GM12878 (cell line): ENCODE measurements around the gene ERP27. TPM values are rescaled to one million over a fixed set of nuclear protein-coding genes. Genes with fewer than 3 reads are reported as not detected.

Experiments
- ATAC-seq: fragments of 200-7000 bp; cut with Tn5 transposase; 3 replicates; pipeline ENCODE4 v1.9.1; 2020; ENCODE audit warnings: mild to moderate bottlenecking, moderate library complexity
- BruUV-seq: library from RNA; stranded (reverse); fragments of 400-500 nt; replicated peaks from 2 replicates; lab custom pipeline; 2021; lab: Mats Ljungman, UMichigan
- CTCF ChIA-PET: fragments of 300-600 bp; sonication (Branson Sonifier 250); formaldehyde crosslinking; extraction: SDS; loops from one replicate; lab custom pipeline; 2021; ENCODE audit warnings: inconsistent platforms; lab: Yijun Ruan, JAX
- POLR2A ChIA-PET: fragments of 350-600 bp; formaldehyde crosslinking; extraction: SDS; loops from one replicate; lab custom pipeline; 2021; ENCODE audit warnings: inconsistent platforms; lab: Charles Lee
- RAD21 ChIA-PET: fragments of 300-600 bp; sonication (Branson Sonifier 250); formaldehyde crosslinking; loops from one replicate; lab custom pipeline; 2023; ENCODE audit warnings: antibody characterized with exemption; ENCODE audit not compliant: unreplicated experiment; lab: Charles Lee
- SMC1A ChIA-PET: fragments of 300-600 bp; sonication (Branson Sonifier 250); formaldehyde crosslinking; loops from one replicate; lab custom pipeline; 2023; ENCODE audit not compliant: unreplicated experiment, uncharacterized antibody; lab: Charles Lee
- DNase-seq: peaks from one replicate; pipeline ENCODE4 v3.0.0-alpha.2; 2011; ENCODE audit warnings: low read depth, low spot score
- FAIRE-seq: peaks from 3 replicates; lab custom pipeline; 2011; peaks lifted over from hg19 to GRCh38; lab: Jason Lieb, UNC
- H2AFZ ChIP-seq: 2 replicates; pipeline ENCODE4 v1.6.0; 2011; ENCODE audit warnings: low read depth, low read length, control low read depth; ENCODE audit not compliant: control insufficient read depth
- H3K27ac ChIP-seq: 2 replicates; pipeline ENCODE4 v1.5.1; 2011; ENCODE audit warnings: control low read depth; ENCODE audit not compliant: control insufficient read depth, insufficient read depth
- H3K27me3 ChIP-seq, 2 experiments: replicated peaks in 1 of 2; 2 replicates each; pipeline versions ENCODE4 v1.6.0 to v1.6.1; 2011; ENCODE audit warnings: low read length in 1 of 2; ENCODE audit not compliant: control insufficient read depth in 2 of 2, insufficient read depth in 2 of 2
- H3K36me3 ChIP-seq, 2 experiments: 2 replicates each; pipeline ENCODE4 v1.5.1; 2011; ENCODE audit warnings: low read length in 1 of 2; ENCODE audit not compliant: control insufficient read depth in 2 of 2, insufficient read depth in 2 of 2
- H3K4me1 ChIP-seq: 2 replicates; pipeline ENCODE4 v1.6.1; 2011; ENCODE audit warnings: mild to moderate bottlenecking, low read length, moderate library complexity, mixed read lengths; ENCODE audit not compliant: control insufficient read depth, insufficient read depth
- H3K4me2 ChIP-seq: 2 replicates; pipeline ENCODE4 v1.6.0; 2011; ENCODE audit warnings: control low read depth; ENCODE audit not compliant: control insufficient read depth, insufficient read depth
- H3K4me3 ChIP-seq: fragments of 200-600 bp; sonication (generic); 2 replicates; pipeline ENCODE4 v1.5.1; 2016
- H3K79me2 ChIP-seq: 2 replicates; pipeline ENCODE4 v1.6.0; 2011; ENCODE audit warnings: low read length; ENCODE audit not compliant: control insufficient read depth, insufficient read depth
- H3K9ac ChIP-seq: 2 replicates; pipeline ENCODE4 v1.8.0; 2011; ENCODE audit warnings: low read length, control low read depth, mixed read lengths; ENCODE audit not compliant: control insufficient read depth, insufficient read depth
- H3K9me3 ChIP-seq: replicated peaks from 3 replicates; pipeline ENCODE4 v1.5.1; 2011; ENCODE audit warnings: mild to moderate bottlenecking, low read length; ENCODE audit not compliant: control insufficient read depth, insufficient read depth
- H4K20me1 ChIP-seq: 2 replicates; pipeline ENCODE4 v1.6.0; 2011; ENCODE audit not compliant: control insufficient read depth, insufficient read depth
- ATF2 ChIP-seq: IDR thresholded peaks from 2 replicates; pipeline ENCODE4 v1.6.1; 2012; ENCODE audit warnings: low read length, inconsistent platforms
- BCL11A ChIP-seq: IDR thresholded peaks from 2 replicates; pipeline ENCODE4 v1.6.1; 2011; ENCODE audit warnings: low read depth, low read length
- EED ChIP-seq: sonication (generic); IDR thresholded peaks from 2 replicates; pipeline ENCODE4 v1.6.1; 2016; ENCODE audit warnings: antibody characterized with exemption, low read depth
- ELK1 ChIP-seq: IDR thresholded peaks from 2 replicates; pipeline ENCODE4 v1.6.1; 2012; ENCODE audit warnings: low read depth, low read length, improper control_type of control experiment
- IKZF1 ChIP-seq: fragments of 450-650 bp; conservative IDR thresholded peaks from 2 replicates; pipeline ENCODE4 v1.6.1; 2017; ENCODE audit warnings: antibody characterized with exemption, mild to moderate bottlenecking
- IKZF2 ChIP-seq, 2 experiments: fragments of 450-650 bp; IDR thresholded peaks; 2 replicates each; pipeline ENCODE4 v1.6.1; 2017; ENCODE audit warnings: mild to moderate bottlenecking in 2 of 2, moderate library complexity in 2 of 2
- JUNB ChIP-seq: IDR thresholded peaks from 2 replicates; pipeline ENCODE4 v1.6.1; 2016; ENCODE audit warnings: antibody characterized with exemption, mild to moderate bottlenecking
- MEF2A ChIP-seq: IDR thresholded peaks from 2 replicates; pipeline ENCODE4 v1.6.1; 2011; ENCODE audit warnings: low read depth, mild to moderate bottlenecking, low read length, moderate library complexity; ENCODE audit not compliant: insufficient read depth
- MLLT1 ChIP-seq: fragments of 450-650 bp; IDR thresholded peaks from 2 replicates; pipeline ENCODE4 v1.6.1; 2016; ENCODE audit warnings: mild to moderate bottlenecking
- MTA2 ChIP-seq: fragments of 450-650 bp; IDR thresholded peaks from 2 replicates; pipeline ENCODE4 v1.6.1; 2016; ENCODE audit warnings: low read depth, mild to moderate bottlenecking, moderate library complexity
- NFYB ChIP-seq: IDR thresholded peaks from 2 replicates; pipeline ENCODE4 v1.6.1; 2011; ENCODE audit warnings: low read depth, mild to moderate bottlenecking, low read length, improper control_type of control experiment, moderate library complexity; ENCODE audit not compliant: insufficient read depth
- PAX5 ChIP-seq: IDR thresholded peaks from 2 replicates; pipeline ENCODE4 v1.6.1; 2011; ENCODE audit warnings: low read depth, low read length, borderline replicate concordance
- POLR2AphosphoS2 ChIP-seq: IDR thresholded peaks from 2 replicates; pipeline ENCODE4 v1.6.1; 2011; ENCODE audit warnings: low read depth, mild to moderate bottlenecking, low read length, improper control_type of control experiment, moderate library complexity
- REST ChIP-seq: IDR thresholded peaks from 2 replicates; pipeline ENCODE4 v1.6.1; 2012; ENCODE audit warnings: mild to moderate bottlenecking, low read depth, low read length
- RFX5 ChIP-seq: IDR thresholded peaks from 2 replicates; pipeline ENCODE4 v1.6.1; 2011; ENCODE audit warnings: low read depth, low read length, improper control_type of control experiment
- TCF7 ChIP-seq: IDR thresholded peaks from 2 replicates; pipeline ENCODE4 v1.6.1; 2014; ENCODE audit warnings: antibody characterized with exemption, borderline replicate concordance
- WGBS: methylation state at CpG from one replicate; pipeline ENCODE4 v1.1.6; 2016; ENCODE audit warnings: low lambda C conversion rate; ENCODE audit not compliant: insufficient replicate concordance, insufficient coverage; ENCODE audit errors: missing lambda C conversion rate; 5-methylcytosine and 5-hydroxymethylcytosine counted together
- in situ Hi-C: fragments of 300-500 bp; cut with MboI; formaldehyde crosslinking; loops from 9 replicates; pipeline ENCODE4 v1.14.3; 2018; ENCODE audit warnings: mixed read lengths
- intact Hi-C: fragments of 100-400 bp; cut with micrococcal nuclease; formaldehyde crosslinking; loops from one replicate; pipeline ENCODE4 v1.14.2; 2022; ENCODE audit not compliant: unreplicated experiment
- polyA plus RNA-seq, 11 experiments: library from polyadenylated mRNA; depleted of rRNA in 4 of 11; unstranded in 6 of 11; stranded (reverse) in 5 of 11; fragments of >200 nt; fragmentation: Nextera tagmentation in 4 of 11; fragmentation: Illumina TruSeq in 1 of 11; extraction: Ambion mirVana in 4 of 11; extraction: Trizol in 1 of 11; gene quantifications; 1 replicate in 1 of 11; 2 replicates in 10 of 11; pipeline versions ENCODE4 v1.2.1 to v1.2.3, GENCODE V29; 2011 to 2016; ENCODE audit warnings: inconsistent platforms in 2 of 11, missing spikeins in 2 of 11, low read depth in 1 of 11
- total RNA-seq, 4 experiments: library from RNA; depleted of rRNA in 3 of 4; stranded (reverse); fragments of >200 nt in 3 of 4; fragmentation: Illumina TruSeq in 1 of 4; extraction: Trizol in 1 of 4; gene quantifications; 2 replicates each; pipeline versions ENCODE4 v1.2.1 to v1.2.3, GENCODE V29; 2013 to 2021

Gene ERP27
- total and polyA plus RNA-seq, 10 of the 15 experiments (the other 5 are each of a cell fraction or from before 2014, with no cell fraction given): 0.91 to 2.4 (median 1.4) TPM

- SMC1A ChIA-PET: interaction anchor here (0.9 to 1.1 kb wide), 7 partner anchors 9 to 610 kb away, joined by 3 to 8 read pairs (median 3); no protein-coding TSS in a partner anchor
- peaks cover 90% of the 10 kb centered on the region for H3K79me2 ChIP-seq
- CTCF ChIA-PET: interaction anchor here (1.8 kb wide), 1 partner anchor 9 kb away, joined by 8 read pairs; no protein-coding TSS in a partner anchor
- H3K9me3 ChIP-seq: no peaks in the 10 kb centered on the region
- RAD21 ChIA-PET: interaction anchor here (0.8 to 4.2 kb wide), 3 partner anchors 11 to 179 kb away, joined by 4 to 25 read pairs (median 6); partner anchors contain the start of gene ARHGDIB
- POLR2A ChIA-PET: interaction anchor here (0.9 to 2.3 kb wide), 3 partner anchors 10 to 148 kb away, joined by 4 to 11 read pairs (median 9); partner anchors contain the start of gene ARHGDIB
- peak overlapping the region; percentile 100 for H3K27ac ChIP-seq
- WGBS: 0% methylated on average over 4 of the region's 4 CpGs
- no peaks in the 10 kb centered on the region for H4K20me1 ChIP-seq
- peak overlapping the region; percentile 85 for H3K4me2 ChIP-seq
- H3K4me3 ChIP-seq: peak overlapping the region; percentile 2; the same call in 1 of the 2 replicates
- intact Hi-C loops (loop anchor here (5.0 to 10.0 kb wide), 4 partner anchors 37 to 834 kb away; partner anchors contain the start of gene EPS8), in situ Hi-C loops (loop anchor here (10.0 to 25.0 kb wide), 3 partner anchors 176 to 563 kb away; a partner anchor contains a TSS)
- no TSS peak for BruUV-seq
- ATAC-seq (peak; percentile 55), DNase-seq (no peak), FAIRE-seq (peak; percentile 79)
- H2AFZ ChIP-seq: no peak overlapping the region
- H3K36me3 ChIP-seq: peaks cover 8 to 37% of the 10 kb centered on the region in 2 experiments
- peaks cover 52% of the 10 kb centered on the region for H3K4me1 ChIP-seq
- no peaks in the 10 kb centered on the region for H3K27me3 ChIP-seq
- no peak overlapping the region for H3K9ac ChIP-seq
- TF ChIP-seq IKZF2 (IDR thresholded peaks at IDR 0.05) (peak; percentile 77 to 81; a peak in 3 of 4 replicates), ATF2 (peak; percentile 65; the same call in 1 of the 2 replicates), MLLT1 (peak; percentile 77; the same call in 1 of the 2 replicates), TCF7 (no peak), IKZF1 (peak; percentile 76), BCL11A (peak; percentile 94), RFX5 (no peak), NFYB (no peak), PAX5 (peak; percentile 68; the same call in 1 of the 2 replicates), JUNB (0 out of 2 replicates have a peak, but pooled peaks have one; percentile 50), EED (peak; percentile 71; the same call in 1 of the 2 replicates), MTA2 (peak; percentile 96), ELK1 (no peak), MEF2A (peak; percentile 92), POLR2AphosphoS2 (no peak), REST (0 out of 2 replicates have a peak, but pooled peaks have one; percentile 27)
These were observed 12.1 kb upstream of the ERP27 start for GRCh38 chr12:14950421-14950820.
